Measurements from ENCODE around the gene LDHD. TPM values are rescaled to one million over a fixed set of nuclear protein-coding genes. Genes with fewer than 3 reads are reported as not detected.

The LDHD gene
- 0.46 to 0.95 TPM (median 0.75 TPM) in 5 replicates for total RNA-seq (2022; extraction: Qiagen RNA extraction; ENCODE audit: low read depth)

GRCh38 chr16:75116081-75116910 is at the start of gene LDHD:
TSS of gene LDHD (minus strand) at chr16:75116780. CDS start at chr16:75116720, 60 bp downstream.

GRCh38 chr16:75148311-75149195 is 32.0 kb upstream of the LDHD start, which contains the start of gene ZFP1:
TSS of gene ZFP1 (plus strand) at chr16:75148524. CDS start at chr16:75152952, 4,428 bp downstream.

Other genes starting within 250 kb of the LDHD start
- 21.4 to 33.0 TPM (median 30.0 TPM) in 5 replicates for gene WDR59, start 131.7 kb downstream of the LDHD start, total RNA-seq (2022; extraction: Qiagen RNA extraction; ENCODE audit: low read depth)
- gene ZNRF1, start 117.8 kb downstream of the LDHD start, total RNA-seq (2022; extraction: Qiagen RNA extraction; ENCODE audit: low read depth) = 18.2 to 23.9 TPM (median 23.2 TPM) in 5 replicates
- gene ZFP1, start 31.7 kb upstream of the LDHD start, total RNA-seq (2022; extraction: Qiagen RNA extraction; ENCODE audit: low read depth) = 8.7 to 17.0 TPM (median 11.0 TPM) in 5 replicates
- gene CTRB2, start 90.4 kb upstream of the LDHD start, total RNA-seq (2022; extraction: Qiagen RNA extraction; ENCODE audit: low read depth) = not detected in 5 replicates
- gene CTRB1, start 102.2 kb upstream of the LDHD start, total RNA-seq (2022; extraction: Qiagen RNA extraction; ENCODE audit: low read depth) = not detected in 5 replicates
- gene BCAR1, start 134.8 kb upstream of the LDHD start, total RNA-seq (2022; extraction: Qiagen RNA extraction; ENCODE audit: low read depth) = 108 to 148 TPM (median 143 TPM) in 5 replicates